D341Med (cell line): ENCODE data around the gene APMAP.

Experiments used
- DNase-seq: peaks from one replicate; pipeline ENCODE4 v3.0.0; 2012; ENCODE audit warnings: low spot score

The APMAP gene

DNA sequence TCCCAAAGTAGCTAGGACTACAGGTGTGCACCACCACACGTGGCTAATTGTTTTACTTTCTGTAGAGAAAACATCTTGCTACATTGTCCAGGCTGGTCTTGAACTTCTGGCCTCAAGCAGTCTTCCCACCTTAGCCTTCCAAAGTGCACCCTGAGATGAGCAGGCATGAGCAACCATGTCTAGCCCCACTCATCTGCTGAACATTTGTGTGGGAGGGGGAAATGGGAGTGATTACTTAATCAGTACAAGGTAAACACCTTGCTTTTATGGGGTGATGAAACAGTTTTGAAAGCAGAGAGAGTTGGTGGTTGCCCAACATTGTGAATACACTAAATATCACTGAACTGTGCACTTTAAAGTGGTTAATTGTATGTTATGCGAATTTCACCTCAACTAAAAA, 5.3 kb downstream of the APMAP start:
- no peak for DNase-seq

DNA sequence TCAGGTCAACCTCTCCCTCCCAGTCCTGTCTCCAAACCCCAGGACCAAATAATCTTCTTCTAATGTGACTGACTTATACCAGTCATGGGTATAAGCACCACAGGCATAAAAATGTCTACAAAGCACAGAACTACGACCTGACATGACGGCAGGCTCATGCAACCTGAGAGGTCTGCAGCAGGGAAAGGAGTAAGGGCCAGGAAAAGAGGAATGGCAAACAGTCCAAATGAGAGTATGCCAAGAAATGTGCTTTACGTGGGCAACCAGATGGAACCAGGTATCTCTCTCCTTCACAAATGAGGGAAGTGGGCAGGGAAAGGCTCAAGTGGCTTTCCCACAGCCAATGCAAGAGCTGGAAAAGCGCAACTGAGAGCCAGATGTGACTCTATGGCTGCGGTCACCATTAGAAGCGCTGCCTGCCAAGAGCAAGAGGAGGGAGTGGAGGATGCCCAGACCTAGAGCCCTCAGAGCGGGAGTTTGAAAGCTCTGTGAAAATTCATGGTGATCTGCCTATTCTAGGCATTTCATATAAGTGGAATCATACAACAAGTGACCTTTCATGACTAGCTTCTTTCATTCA, 6.0 kb downstream of the APMAP start:
- no peak for DNase-seq

DNA sequence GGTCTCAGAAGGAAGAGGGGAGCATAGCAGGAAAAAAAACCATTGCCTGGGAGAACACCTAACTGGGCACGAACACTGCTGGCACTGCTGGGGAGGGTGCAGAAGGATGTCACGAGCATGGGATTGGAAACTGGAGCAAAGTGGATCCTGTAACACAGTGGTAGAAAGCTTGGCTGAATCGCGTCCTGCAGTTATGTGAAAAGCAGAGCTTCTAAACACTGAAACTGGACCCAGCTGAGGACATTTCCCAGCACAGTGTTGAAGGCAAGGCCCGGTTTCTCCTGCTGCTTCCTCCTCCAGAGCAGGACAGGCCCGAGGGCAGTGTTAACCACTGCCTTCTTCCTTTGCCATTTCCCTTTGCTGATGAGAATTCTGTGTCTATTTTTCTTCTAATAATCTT, 6.7 kb downstream of the APMAP start:
- DNase-seq = no peak

DNA sequence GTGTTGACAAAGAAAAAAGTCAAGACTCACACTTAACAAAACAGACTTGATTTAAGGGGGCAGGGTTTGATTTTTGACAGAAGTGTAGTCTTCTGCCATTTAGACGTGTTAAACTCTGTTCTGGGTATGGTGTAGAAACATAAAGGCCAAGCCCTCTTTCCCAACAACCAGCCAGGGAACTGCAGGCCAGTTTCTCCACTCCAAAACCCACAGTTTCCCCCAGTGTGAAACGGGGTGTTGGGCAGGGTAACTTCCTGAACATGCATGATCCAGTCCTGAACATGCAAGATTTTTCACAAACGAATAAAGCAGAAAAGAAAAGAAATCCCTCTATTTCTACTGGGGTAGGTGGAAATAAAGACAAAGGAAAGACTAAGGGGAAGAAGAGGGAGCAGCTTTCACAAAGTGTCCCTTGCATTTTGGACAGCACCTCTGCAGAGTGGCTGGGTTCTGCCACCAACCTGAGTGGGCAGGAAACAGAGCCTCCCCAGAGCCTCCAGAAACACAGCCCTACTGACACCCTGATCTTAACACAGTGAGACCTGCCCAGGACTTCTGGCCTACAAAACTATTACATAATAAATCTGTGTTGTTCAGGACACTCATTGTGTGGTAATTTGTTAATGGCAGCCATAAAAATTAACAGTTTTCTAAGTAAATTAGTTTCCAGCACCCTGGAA, 7.5 kb downstream of the APMAP start:
- no peak for DNase-seq

DNA sequence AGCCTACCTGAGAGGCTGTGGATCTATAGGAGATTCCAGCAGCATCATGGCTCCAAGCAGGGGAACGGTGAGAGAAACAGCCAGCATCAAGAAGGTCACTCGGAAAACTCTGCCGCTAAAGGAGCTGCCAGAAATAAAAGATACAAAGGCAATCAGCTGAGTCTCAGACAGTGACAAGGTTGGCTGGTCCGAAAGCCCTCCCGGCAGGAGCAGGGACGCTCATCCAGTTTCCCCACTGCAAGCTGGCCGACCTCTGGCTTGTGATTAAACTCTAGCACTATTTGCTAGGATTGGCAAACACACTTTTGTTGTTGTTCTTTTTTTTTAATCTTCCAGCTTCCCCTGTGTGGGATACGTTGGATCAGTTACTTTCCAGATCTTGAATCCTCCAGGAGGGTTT, 8.7 kb downstream of the APMAP start:
- no peak for DNase-seq

DNA sequence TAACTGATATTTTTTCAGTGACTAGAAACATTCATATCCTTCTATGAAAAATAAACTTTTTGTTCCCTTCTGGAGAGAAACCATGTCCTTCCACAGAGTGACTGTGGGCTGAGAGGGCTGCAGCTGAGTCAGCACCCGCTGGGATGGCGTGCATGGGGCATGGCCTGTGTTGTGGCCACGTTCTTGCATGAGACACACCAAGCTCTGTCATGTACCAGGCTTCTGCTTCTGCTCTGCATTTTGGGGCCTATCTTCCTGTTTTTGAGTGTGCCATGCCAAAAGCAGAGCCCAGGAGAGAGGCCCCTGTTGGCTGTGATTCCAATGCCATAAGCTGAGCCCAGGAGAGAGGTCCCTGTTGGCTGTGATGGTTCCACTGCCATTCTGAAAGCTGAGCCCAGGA, 10.8 kb downstream of the APMAP start:
- DNase-seq = no peak

DNA sequence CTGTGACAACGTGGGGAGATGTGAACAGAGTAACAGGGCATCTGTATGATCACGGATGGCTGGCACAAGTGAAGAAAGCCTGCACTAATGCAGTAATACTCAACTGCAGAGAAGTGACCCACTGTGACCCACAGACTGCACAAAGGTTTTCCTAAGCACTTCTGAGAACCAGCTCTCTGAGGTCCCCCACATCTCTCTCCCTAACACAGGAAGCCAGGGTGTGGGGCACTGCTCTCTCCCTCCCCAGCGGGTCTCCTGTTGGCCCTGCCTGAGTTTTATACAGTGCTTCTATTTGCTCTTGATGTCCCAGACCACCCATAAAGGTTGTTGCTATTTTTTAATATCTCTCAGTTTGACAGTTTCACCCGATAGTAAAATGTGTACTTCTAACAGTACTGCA, 11.3 kb downstream of the APMAP start:
- DNase-seq = no peak

DNA sequence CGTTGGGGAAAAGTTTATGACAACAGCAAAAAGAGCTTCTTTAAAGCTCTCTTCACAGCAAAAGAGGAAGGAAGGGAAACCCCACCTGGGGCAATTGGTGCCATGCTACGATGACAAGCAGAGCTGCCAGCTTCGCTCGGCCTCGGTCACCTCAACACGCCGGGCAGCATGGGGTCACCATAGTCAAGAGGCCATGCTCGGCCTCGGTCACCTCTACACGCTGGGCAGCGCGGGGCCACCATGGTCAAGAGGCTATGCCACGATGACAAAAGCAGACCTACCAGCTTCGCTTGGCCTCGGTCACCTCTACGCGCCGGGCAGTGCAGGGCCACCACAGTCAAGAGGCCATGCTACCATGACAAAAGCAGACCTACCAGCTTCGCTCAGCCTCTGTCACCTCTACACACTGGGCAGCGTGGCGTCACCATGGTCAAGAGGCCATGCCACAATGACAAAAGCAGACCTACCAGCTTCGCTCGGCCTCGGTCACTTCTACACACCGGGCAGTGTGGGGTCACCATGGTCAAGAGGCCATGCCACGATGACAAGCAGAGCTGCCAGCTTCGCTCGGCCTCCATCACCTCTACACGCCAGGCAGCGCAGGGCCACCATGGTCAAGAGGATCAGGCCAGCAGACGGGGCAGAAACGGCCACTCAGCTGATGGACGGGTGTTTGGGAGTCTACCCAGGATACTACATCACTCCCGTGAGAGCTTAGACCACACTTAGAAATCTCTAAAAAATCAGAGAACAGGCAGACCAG, 12.1 kb downstream of the APMAP start:
- no peak for DNase-seq

DNA sequence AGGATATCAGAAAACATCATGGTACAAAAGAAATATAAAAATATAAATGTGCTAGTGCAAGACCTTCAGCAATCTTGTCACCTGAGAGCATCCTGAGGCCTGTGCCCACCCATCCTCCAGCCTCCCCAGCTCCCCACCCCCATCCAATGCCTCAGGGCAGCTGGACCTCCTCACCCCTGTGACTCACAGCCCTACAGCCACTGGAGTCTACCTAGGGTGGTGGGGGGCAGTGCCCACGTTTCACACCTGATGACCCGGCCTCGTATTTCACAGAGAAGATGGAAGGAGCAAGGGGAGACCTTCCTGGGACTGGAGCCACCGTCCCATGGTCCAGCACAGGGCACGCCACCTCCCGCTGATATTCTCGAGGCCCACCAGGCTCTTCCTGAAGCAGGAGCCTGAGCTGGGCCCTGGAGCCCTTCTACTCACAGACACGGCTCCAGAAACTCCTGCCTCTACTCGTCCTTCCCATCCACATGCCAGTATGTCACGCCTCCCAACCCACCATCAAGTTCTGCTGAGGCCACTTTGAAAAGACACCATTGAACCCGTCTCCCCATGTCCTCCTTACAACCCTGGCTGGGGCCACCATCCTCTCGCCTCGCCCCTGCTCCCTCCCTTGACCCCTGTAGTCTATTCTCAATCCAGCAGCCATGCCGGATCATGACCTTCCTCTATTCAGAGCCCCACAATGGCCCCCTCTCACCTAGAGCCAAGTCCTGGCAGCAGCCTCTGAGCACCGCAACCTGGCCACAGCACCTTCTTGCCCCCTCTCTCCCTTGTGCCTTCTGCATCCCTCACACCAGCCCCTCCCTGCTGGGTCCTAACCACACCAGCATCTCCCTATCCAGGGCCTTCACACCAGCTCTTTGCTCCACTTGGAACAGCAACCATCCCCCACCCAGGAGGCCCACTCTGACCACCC, 13.3 kb downstream of the APMAP start:
- no peak for DNase-seq

DNA sequence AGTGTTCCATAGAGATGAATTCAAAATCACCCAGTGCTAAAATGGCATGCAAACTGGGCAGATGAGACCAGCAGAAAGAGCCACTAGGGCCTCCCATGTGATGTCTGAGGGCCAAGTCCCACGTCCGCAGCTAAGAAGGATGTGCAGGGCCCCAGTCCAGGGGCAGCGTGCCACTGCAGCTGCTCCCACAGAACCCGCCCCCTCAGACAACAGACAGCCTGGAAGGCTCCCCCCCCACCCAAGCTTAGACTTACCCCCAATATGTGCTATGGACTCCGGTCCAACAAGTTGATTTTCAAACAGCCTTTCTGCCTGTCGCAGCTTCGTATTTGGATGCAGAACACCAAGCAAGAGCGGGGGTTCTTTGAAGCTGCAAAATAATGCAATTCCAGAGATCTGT, 14.0 kb downstream of the APMAP start:
- no peak for DNase-seq

DNA sequence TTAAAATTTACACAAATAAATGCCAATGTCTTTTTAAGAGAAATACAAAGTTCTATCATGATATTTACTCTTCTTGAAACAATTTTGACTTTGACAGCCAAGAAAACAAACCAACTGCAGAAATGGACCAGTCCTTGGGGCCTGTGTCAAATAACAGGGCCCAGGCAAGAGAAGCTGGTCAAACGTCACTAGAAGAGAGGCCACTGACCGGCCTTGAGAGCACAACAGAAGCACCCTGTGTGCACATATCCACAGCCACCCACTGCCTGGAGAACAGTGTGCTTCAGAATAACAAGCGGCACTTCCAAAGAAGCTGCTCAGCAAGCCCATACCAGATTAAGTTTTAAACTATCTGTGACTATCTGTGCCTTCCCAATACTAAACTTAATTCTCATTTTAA, 14.8 kb downstream of the APMAP start:
- DNase-seq = no peak

DNA sequence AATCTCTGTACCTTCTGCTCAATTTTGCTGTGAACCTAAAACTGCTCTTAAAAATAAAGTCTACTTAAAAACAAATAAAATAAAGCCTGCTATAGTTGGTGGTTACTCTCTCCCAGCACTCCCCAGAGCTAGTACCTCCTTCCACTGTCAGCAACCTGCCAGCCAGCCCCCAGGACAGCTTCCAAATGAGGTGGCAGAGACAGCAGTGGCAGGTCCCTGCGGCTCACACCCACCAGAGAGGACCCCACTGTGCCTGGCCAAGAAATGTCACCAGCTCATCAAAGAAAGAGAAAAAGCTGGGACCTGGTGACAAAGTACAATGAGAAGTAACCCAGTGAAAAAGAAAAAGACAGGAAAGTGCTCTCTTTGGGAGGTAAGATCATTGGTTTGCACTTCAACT, 15.2 kb downstream of the APMAP start:
- DNase-seq = no peak

DNA sequence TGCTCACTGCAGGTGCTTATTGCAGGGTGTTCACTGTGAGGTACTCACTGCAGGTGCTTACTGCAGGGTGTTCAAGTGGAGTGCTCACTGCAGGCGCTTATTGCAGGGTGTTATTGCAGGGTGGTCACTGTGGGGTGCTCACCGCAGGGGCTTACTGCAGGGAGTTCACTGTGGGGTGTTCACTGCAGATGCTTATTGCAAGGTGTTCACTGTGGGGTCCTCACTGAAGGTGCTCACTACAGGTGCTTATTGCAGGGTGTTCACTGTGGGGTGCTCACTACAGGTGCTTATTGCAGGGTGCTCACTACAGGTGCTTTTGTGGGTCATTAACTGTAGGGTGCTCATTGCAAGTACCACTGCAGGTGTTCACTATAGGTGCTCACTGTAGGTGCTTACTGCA, 20.2 kb downstream of the APMAP start:
- no peak for DNase-seq

DNA sequence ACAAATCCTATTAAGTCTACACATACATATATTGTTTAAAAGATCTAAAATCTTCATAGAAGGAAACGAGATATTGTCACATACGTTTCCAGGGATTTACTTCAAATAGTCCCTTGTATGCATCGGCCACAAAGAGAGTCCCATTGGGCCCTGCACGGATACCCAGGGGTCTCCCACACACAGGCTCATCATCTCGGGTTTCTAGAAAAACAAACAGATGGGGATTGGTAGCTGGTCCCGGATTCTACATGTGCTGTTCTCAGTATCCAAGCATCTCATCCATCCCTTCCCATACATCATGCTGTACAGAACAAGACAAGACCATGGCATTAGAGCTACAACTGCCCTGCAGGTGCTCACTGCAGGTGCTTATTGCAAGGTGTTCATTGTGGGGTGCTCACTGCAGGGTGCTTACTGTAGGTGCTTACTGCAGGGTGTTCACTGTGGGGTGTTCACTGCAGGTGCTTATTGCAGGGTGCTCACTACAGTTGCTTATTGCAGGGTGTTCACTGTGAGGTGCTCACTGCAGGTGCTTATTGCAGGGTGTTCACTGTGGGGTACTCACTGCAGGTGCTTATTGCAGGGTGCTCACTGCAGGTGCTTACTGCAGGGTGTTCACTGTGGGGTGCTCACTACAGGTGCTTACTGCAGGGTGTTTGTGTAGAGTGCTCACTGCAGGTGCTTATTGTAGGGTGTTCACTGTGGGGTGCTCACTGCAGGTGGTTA, 21.0 kb downstream of the APMAP start:
- no peak for DNase-seq

DNA sequence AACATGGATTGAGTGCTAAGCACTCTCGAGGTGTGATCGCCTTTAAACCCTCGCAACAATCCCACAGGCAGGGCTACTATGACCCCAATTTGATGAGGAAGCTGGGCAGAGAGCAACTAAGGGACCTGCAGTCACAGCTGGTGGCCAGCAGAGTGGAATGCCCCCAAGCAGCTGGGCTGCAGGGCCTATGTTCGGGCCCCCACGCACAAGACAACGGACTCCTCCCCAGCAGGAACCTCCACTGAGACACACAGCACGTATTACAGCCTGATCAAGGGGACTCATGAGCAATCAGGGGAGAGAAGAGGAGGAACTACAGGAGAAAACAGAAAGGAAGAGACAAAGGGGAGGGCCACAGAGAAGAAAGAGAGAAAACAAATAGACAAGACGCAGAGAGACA, 21.8 kb downstream of the APMAP start:
- DNase-seq = no peak

DNA sequence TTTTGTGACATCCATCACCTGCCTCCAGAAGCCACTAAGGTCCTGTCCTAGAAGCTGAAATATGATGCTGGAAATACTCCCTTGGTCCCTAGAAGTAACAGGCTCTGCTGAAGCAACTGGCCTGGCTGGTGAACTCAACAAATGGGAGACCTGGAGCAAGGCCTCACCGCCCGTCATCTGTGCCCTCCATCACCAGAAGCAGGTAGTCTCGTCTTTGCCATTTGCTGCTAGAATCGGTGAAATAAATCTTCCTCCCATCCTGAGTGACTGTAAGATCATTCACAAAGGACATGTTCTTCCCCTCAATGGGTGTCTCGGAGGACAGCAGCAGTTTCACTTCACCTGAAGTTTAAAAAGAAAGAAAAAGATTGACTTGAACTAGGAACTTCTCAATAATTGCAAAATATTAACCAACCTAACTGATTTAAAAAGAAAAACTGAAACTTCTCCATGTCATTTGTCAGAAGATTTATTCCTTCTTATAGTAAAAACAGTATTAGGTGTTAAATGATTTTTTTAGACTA, 22.5 kb downstream of the APMAP start:
- no peak for DNase-seq

DNA sequence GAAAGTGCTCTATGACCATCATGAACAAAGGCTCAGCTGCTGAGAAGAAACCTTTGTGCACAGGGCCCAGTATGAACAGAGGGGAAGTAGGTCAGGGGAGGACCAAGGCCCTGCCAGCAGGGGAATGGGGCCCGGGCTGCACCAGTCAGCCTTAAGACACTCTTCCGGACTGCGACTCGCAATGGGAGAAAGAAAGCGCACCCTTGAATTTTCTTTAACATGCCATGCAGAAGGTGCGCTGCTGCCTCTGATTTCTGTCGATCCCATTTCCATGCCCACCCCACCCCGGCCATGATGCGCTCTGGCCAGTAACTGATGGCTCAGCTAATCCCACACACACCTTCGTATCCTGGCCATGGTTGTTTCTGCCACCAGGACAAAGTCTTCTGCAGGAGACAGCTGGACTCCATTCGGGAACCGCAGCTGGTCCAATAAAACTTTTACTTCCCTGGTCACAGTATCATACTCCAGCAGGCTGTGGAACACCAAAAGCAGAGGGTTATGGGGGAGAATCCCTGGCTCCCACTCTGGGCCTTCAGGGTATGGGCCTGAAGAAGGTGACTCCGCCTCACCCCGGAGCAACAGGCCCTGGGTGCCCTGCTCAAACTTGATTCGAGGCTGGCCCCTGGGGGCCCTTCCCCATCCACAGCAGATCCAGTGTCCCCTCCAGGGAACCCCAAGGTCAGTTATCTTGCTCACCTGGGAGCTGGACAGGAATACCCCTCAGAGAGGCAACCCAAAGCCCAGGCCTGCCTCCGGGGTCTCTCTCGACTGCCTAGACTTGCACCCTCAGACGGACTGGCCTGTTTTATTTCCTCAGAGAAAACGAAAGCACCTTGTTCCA, 23.1 kb downstream of the APMAP start:
- no peak for DNase-seq

DNA sequence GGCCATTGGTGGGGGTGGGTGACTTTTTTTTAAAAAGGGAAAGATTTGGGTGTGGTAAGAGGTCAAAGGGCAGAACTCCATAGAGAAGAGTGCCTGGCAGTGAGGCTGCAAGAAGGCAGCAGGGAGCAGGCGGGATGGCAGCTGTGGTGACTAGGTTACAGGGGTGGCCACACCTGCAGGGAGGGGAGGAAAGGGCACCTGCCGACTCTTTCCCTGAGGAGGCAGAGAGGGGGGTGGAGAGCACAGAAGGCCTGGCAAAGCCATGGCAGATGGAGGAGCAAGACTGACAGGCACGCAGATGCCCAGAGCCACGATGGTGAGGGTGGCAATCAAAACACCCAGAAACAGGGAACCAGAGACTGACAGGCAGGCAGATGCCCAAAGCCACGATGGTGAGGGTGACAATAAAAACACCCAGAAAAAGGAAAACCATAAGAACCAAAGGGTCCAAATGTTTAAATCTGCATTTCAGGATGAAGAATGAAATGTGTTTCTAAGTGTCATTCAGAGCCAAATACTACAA, 24.2 kb downstream of the APMAP start:
- DNase-seq = no peak

DNA sequence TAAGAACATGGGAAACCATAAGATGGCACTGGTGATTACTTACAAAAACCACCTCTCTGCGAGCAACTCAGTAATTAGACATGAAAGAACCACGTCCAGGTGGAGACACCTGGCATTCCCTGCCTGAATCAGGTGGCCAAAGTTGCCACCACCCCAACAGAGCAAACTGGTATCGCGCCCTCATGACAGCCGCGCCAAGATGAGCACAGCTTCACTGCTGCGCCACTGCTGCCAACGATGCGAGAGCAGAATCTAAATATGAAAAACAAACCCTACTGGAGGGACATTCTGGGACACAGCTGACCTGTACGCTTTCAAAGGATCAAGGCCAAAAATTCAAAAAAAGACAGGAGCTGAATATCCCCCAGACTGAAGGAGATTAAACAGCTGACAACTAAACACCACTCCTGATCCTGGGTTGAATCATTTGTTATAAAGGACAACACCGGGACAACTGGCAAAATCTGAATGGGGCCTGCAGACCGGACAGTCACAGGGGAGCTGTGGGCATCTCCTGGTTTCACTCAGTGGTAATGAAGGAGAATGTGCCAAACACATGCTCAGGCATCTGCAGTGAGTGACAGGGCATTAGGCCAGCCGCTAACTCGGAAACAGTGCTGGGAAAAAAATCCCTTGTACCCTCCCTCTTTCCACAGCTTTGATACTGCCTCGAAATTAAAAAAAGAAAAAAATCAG, 26.1 kb downstream of the APMAP start:
- DNase-seq = no peak
